Measurements from ENCODE around the gene DCUN1D1. TPM values are rescaled to one million over a fixed set of nuclear protein-coding genes. Genes with fewer than 3 reads are reported as not detected.

Gene DCUN1D1
- total and polyA plus RNA-seq, 10 of the 15 experiments (the other 5 are each of a cell fraction or from before 2014, with no cell fraction given) = 19.8 to 47.4 (median 30.8) TPM

DNA sequence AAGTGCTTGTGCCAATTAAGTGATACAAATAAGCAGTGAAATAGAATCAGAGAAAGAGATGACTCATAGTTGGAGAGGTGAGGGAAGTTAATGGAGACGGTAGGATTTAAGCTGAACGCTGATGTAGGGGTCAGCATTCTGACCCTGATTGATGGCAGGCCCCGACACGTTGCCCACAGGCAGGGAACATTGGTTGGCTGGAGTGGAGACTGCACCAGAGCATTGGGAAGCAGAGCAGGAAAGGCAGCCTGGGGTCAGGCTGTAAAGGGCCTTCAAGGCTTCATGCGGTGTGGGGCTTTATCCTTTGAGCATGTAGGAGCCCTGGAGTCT, 68.6 kb downstream of the DCUN1D1 start (continued):
- TF ChIP-seq STAT3 (IDR thresholded peaks at IDR 0.05; ENCODE audit: low read depth, low read length) (no peak), ZSCAN29 (IDR thresholded peaks at IDR 0.05) (no peak), NKRF (conservative IDR thresholded peaks at IDR 0.05) (no peak), HDAC6 (IDR thresholded peaks at IDR 0.05; ENCODE audit: unreplicated experiment) (no peak), GABPA (IDR thresholded peaks at IDR 0.05; ENCODE audit: low read depth) (no peak), USF2 (IDR thresholded peaks at IDR 0.05; ENCODE audit: borderline replicate concordance, low read depth, low read length) (no peak)
- TF ChIP-seq, protein P1, sequence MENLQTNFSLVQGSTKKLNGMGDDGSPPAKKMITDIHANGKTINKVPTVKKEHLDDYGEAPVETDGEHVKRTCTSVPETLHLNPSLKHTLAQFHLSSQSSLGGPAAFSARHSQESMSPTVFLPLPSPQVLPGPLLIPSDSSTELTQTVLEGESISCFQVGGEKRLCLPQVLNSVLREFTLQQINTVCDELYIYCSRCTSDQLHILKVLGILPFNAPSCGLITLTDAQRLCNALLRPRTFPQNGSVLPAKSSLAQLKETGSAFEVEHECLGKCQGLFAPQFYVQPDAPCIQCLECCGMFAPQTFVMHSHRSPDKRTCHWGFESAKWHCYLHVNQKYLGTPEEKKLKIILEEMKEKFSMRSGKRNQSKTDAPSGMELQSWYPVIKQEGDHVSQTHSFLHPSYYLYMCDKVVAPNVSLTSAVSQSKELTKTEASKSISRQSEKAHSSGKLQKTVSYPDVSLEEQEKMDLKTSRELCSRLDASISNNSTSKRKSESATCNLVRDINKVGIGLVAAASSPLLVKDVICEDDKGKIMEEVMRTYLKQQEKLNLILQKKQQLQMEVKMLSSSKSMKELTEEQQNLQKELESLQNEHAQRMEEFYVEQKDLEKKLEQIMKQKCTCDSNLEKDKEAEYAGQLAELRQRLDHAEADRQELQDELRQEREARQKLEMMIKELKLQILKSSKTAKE (IDR thresholded peaks at IDR 0.05; ENCODE audit: low read depth, poor library complexity, severe bottlenecking) = no peak
